ENCODE results near the gene ZZZ3.
"Not testable (repeated sequence)": the region's sequence is repeated elsewhere in the genome, so short reads cannot be mapped to it uniquely, and the experiment has no call there.

The ZZZ3 gene

DNA sequence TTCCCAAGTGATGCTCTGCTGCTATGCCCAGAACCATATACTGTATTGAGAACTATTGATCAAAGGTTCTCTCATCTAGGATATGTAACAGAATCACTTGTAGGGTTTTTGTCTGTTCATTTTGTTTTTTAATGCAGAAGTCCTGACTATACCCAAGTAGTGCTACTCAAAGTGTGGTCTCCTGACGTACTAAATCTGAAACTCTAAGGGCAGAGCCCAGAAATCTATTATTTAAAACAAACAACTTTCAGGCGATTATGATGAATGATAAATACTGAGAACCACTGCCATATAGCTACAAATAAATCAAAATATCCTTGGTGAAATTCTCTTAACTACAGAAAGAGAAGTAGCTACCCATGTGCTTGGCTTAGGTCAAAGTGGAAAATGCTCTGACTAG, 10.1 kb downstream of the ZZZ3 start:
- DNase-seq (ENCODE audit: extremely low spot score, insufficient read length, low read depth) (no peak), FAIRE-seq (no peak)

DNA sequence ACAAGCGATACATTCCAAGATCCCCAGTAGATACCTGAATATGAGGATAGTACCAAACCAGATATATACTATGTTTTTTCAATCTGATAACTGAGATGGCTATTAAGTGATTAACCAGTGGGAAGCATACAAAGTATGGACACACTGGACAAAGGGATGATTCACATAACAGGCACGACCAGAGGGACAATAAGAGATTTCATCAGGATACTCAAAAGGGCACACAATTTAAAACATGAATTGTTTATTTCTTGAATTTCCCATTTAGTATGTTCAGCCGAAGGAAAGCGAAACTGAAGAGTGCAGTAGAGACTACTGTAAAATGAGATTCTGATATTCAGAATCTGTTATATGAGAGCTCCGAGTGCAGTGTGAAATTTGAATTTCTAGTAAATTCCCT, 10.6 kb downstream of the ZZZ3 start:
- DNase-seq (ENCODE audit: extremely low spot score, insufficient read length, low read depth) (no peak), FAIRE-seq (peak; percentile 24)

- DNase-seq (ENCODE audit: extremely low spot score, insufficient read length, low read depth) = no peak
- FAIRE-seq = no peak
These were observed 12.1 kb downstream of the ZZZ3 start for GRCh38 chr1:77670330-77670729.

DNA sequence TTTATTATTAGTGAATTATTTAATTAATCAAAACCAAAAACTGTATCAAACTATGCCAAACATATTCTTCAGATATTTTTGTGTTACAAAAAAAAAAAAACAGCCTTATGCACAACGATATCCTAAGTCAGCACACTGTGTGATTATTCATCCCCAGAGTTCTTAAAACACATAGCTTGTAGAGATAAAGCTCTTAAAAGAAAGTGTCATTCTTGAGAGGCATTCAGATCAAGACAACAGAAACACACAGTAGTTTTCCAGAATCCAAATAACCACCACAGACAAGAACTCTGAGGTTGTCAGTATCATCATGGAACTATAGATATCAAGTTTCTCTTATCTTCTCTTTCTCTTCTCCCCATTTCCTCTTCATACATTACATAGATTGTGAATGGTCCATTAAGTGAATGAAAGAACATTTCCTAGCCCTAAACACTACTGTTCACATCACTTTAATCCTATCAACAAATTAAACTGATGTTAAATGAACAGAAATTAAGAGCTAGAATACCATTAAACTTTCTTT, 13.5 kb downstream of the ZZZ3 start:
- no peak for FAIRE-seq
- no peak for DNase-seq (ENCODE audit: extremely low spot score, insufficient read length, low read depth)

DNA sequence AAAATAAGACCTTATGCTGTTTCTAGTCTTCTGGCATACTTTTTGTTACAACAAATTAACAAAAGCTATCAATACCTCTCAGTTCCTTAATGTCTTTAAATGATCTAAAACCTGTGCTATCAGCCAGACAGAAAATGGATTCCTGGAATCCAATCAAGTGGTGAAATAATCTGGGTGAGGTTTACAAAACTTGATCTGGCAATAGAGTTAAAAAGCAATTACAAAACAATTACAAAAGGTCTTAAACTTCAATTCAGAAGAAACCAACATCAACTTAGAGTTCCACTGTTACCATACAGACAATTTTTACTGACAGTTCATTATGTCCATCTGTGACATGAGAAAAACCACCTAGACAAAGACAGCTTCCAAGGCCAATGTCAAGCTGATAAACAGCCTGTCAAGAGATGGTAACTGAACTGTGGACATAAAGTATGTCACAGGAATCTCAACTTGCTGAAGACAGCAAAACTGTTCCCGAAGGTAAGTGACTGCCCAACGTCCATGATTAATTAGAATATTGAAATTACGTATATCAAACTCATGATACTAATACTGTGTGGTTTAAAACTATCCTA, 17.4 kb downstream of the ZZZ3 start:
- no peak for FAIRE-seq
- no peak for DNase-seq (ENCODE audit: extremely low spot score, insufficient read length, low read depth)

- FAIRE-seq = no peak
These were observed 20.8 kb downstream of the ZZZ3 start for GRCh38 chr1:77661696-77662095.

DNA sequence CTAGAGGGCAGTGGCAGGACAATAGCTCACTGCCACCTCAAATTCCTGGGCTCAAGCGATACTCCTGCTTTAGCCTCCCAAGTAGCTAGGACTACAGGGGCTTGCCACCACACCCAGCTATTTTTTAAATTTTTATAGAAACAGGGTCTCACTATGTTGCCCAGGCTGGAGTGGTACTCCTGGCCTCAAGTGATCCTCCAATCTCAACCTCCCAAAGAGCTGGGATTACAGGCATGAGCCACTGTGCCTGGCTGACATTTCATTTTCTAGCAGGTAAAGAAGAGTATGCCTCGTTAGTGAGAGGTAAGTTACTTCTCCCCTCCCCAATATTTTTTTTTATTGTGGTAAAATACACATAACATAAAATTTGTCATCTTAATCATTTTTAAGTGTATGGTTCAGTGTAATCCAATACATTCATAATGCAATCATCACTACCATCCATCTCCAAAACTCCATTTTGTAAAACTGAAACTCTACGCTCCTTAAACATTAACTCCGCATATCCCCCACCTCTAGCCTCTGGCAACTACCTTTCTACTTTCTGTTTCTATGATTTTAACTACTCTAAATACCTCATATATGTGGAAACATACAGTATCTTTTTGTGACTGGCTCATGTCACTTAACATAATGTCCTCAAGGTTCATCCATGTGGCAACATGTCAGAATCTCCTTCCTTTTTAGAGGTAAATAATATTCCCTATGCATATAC, 22.4 kb downstream of the ZZZ3 start:
- DNase-seq (ENCODE audit: extremely low spot score, insufficient read length, low read depth) (no peak), FAIRE-seq (no peak)

More at GRCh38 chr1:77661696-77662095, 20.8 kb downstream of the ZZZ3 start:
- no peak for DNase-seq (ENCODE audit: extremely low spot score, insufficient read length, low read depth)

GRCh38 chr1:77658271-77658670, 24.2 kb downstream of the ZZZ3 start:
- DNase-seq (ENCODE audit: extremely low spot score, insufficient read length, low read depth) (no peak), FAIRE-seq (no peak)

DNA sequence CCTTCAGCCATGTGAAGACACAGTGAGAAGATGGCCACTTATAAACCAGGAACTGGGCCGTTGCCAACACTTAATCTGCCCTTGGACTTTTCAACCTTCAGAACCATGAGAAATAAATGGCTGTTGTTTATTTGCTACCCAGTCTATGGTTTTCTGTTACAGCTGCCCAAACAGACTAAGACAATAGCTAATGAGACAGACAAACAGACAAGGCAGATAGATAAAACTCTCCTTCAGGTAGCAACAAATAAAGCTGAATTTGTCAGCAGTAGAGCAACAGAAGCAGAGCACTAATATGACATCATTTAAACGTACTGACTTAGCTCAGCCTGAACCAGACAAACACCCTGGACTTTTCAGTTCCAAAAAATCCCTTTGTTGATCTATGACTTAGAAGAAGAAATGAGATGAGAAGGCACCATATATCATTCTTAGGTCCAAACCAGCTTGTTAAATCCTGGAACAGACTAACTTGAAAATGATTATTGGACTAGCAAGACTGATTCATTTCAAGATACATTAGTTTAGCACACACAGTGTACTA, 27.0 kb downstream of the ZZZ3 start:
- FAIRE-seq (peak; percentile 29), DNase-seq (ENCODE audit: extremely low spot score, insufficient read length, low read depth) (no peak)

DNA sequence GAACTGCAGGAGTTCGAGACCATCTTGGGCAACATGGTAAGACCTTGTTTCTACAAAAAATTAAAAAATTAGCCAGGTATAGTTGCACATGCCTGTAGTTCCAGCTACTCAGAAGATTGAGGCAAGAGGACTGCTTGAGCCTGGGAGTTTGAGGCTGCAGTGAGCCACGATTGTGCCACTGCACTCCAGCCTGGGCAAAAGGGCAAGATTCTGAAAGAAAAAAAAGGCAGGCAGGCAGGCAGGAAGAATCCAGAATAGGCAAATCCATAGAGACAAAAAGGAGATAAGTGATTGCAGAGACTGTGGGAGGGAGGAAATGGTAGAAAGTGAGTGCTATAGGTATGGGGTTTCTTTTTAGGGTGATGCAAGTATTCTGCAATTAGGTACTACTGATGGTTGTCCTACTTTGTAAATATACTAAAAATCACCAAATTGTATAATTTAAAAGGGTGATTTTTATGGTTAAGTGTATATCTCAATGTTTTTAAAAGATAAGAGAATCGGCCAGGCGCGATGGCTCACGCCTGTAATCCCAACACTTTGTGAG, 29.4 kb downstream of the ZZZ3 start:
- DNase-seq (ENCODE audit: extremely low spot score, insufficient read length, low read depth) (no peak), FAIRE-seq (no peak)

DNA sequence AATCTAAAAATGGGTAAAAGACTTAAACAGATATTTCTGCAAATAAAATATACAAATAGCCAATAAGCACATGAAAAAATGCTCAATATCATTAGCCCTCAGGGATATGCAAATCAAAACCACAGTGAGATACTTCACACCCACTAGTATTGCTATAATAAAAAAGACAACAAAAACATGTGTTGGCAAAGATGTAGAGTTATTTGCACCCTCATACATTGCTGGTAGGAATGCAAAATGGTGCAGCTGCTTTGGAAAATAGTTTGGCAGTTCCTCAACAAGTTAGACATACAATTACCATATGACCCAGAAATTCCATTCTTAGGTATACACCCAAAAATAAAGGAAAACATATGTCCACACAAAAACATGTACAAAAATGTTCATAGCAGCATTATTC, 30.2 kb downstream of the ZZZ3 start:
- DNase-seq (ENCODE audit: extremely low spot score, insufficient read length, low read depth) (no peak), FAIRE-seq (peak; percentile 51)

- no peak for FAIRE-seq
- no peak for DNase-seq (ENCODE audit: extremely low spot score, insufficient read length, low read depth)
These were observed 33.3 kb downstream of the ZZZ3 start for GRCh38 chr1:77649127-77649526.

- not testable (repeated sequence) for DNase-seq (ENCODE audit: extremely low spot score, insufficient read length, low read depth); FAIRE-seq
These were observed 36.2 kb downstream of the ZZZ3 start for GRCh38 chr1:77646224-77646623.

DNA sequence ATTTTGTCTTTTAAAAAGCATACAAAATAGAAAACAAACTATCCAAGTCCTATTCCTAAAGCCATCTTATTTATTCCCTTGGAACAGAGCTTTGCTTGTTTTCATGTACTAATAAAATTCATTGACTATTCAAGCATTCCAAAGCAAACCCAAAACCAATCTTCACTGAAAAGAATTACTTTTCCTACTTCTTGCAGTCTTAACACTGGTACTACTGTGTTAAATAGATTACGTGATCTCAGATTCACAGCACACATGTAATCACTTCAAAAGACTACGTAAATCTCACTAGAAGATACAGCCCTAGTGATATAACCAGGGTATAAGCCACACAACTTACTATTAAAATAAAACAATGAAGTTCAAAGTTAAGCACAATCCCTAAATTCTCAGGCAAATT, 39.0 kb downstream of the ZZZ3 start:
- FAIRE-seq (no peak), DNase-seq (ENCODE audit: extremely low spot score, insufficient read length, low read depth) (no peak)

DNA sequence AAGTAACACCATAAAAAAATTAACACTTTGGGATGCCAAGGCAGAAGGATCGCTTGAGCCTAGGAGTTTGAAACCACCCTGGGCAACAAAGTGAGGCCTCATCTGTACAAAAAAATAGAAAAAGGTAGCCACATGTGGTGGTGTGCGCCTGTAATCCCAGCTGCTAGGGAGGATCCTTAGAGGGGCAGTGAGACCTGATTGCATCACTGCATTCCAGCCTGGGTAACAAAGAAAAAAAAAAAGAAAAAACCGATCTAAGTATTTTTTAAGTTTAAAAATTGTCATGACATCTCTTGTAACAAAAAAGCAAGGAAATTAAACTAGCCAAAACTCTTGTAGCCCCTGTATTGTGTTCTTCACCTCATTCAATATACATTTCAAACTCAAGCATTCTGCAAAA, 39.5 kb downstream of the ZZZ3 start:
- DNase-seq (ENCODE audit: extremely low spot score, insufficient read length, low read depth) = no peak
- FAIRE-seq = no peak

GRCh38 chr1:77642196-77642595, 40.3 kb downstream of the ZZZ3 start:
- DNase-seq (ENCODE audit: extremely low spot score, insufficient read length, low read depth) (no peak), FAIRE-seq (no peak)

- DNase-seq (ENCODE audit: extremely low spot score, insufficient read length, low read depth) (no peak), FAIRE-seq (no peak)
These were observed 42.8 kb downstream of the ZZZ3 start for GRCh38 chr1:77639557-77640069.

- no peak for FAIRE-seq
- DNase-seq (ENCODE audit: extremely low spot score, insufficient read length, low read depth) = no peak
These were observed 43.4 kb downstream of the ZZZ3 start for GRCh38 chr1:77639056-77639455.

DNA sequence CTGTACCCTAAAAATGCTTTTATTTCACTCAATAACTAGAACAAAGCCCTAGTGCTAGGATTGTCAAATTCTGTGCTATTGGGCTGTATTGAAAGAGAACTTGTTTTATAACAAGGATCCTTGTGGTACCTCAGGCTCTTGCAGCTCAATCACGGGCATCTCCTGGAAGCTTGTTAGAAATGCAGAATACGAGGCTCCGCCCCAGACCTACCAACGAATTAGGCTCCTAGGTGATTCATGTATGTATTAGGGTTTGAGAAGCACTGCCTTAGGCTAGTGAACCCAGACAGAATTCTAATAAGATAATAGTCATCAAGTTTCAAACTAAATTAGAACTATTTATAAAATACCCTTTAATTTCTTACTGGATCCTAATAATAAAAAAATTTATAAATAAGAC, 45.6 kb downstream of the ZZZ3 start:
- FAIRE-seq (no peak), DNase-seq (ENCODE audit: extremely low spot score, insufficient read length, low read depth) (no peak)

All from GM18507 (cell line).